GM18909 (cell line): ENCODE data around the gene CLDN19.
"Not testable (repeated sequence)": the region's sequence is repeated elsewhere in the genome, so short reads cannot be mapped to it uniquely, and the experiment has no call there.

Source experiments
- ATAC-seq: cut with Tn5 transposase; IDR thresholded peaks from one replicate; pipeline ENCODE4 v1.9.1; 2021; ENCODE audit warnings: mild to moderate bottlenecking; ENCODE audit not compliant: unreplicated experiment, poor library complexity

The CLDN19 gene

GRCh38 chr1:42720868-42721267 is 19.2 kb downstream of the CLDN19 start:
- no peak for ATAC-seq

GRCh38 chr1:42714441-42714840 is 25.6 kb downstream of the CLDN19 start:
- ATAC-seq, result not testable (repeated sequence)

- no peak for ATAC-seq
These were observed 26.7 kb downstream of the CLDN19 start for GRCh38 chr1:42713293-42713692.

GRCh38 chr1:42712808-42713207 is 27.2 kb downstream of the CLDN19 start:
- ATAC-seq, result not testable (repeated sequence)

- no peak for ATAC-seq
These were observed 36.1 kb downstream of the CLDN19 start for GRCh38 chr1:42703888-42704464.

GRCh38 chr1:42700006-42700405 is 40.0 kb downstream of the CLDN19 start:
- ATAC-seq, result no peak

- ATAC-seq, result no peak
These were observed 41.8 kb downstream of the CLDN19 start for GRCh38 chr1:42698081-42698813.

GRCh38 chr1:42692911-42693310 is 47.1 kb downstream of the CLDN19 start:
- ATAC-seq, result no peak

GRCh38 chr1:42692461-42692860 is 47.6 kb downstream of the CLDN19 start:
- ATAC-seq, result no peak

- no peak for ATAC-seq
These were observed 48.9 kb downstream of the CLDN19 start for GRCh38 chr1:42691157-42691498.

- no peak for ATAC-seq
These were observed 49.4 kb downstream of the CLDN19 start for GRCh38 chr1:42690477-42691156.

- ATAC-seq, result no peak
These were observed 50.1 kb downstream of the CLDN19 start for GRCh38 chr1:42689912-42690311.

GRCh38 chr1:42686418-42686817 is 53.6 kb downstream of the CLDN19 start:
- ATAC-seq, result no peak

GRCh38 chr1:42684139-42684538 is 55.9 kb downstream of the CLDN19 start:
- no peak for ATAC-seq
